ENCODE measurements around the gene RGS5.
"Not testable (repeated sequence)": the region's sequence is repeated elsewhere in the genome, so short reads cannot be mapped to it uniquely, and the experiment has no call there.

RGS5 gene, protein sequence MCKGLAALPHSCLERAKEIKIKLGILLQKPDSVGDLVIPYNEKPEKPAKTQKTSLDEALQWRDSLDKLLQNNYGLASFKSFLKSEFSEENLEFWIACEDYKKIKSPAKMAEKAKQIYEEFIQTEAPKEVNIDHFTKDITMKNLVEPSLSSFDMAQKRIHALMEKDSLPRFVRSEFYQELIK

DNA sequence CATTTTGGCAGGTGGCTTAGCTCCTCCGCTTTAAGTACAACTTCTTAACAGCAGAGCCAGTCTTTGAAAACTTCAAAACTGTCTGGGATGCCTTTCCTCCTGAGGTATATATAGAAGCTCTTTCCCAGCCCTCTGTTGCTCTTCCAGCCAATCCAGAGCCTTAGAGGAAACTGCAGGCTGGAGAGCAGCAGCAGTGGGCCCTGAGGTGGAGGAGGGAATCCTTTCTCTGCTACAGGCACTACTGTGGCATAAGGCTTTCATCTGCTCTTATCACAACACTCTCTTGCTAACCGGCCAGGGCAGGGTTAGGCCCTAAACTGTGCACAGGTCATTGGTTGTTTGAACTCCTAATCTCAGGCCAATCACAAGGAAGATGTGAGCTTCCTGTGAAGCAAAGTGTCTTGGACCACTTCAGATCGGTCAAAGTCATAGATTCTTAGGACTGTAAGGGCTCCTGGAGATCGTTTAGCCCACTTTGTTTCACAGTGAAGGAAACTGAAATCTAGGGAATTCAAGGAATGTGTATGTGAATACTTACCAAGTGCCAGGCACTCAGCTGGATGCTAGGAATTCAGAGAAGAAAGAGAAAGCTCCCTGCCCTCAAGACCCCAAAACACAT, at the start of gene RGS5:
TSS of gene RGS5 (minus strand) at position 84 of the 619 bp plus-strand sequence. CDS start at position 3, 81 bp downstream.
- DNase-seq (ENCODE audit: low spot score in 2 of 2): no peak
- Mint-ChIP-seq H3K27me3 (no peaks in the 10 kb centered on the region), H3K9me3 (no peaks in the 10 kb centered on the region), H3K4me3 (no peak within 1 kb of the TSS), H3K27ac (ENCODE audit: low read depth) (no peak within 1 kb of the TSS), H3K36me3 (ENCODE audit: insufficient read depth) (no peaks in the 10 kb centered on the region), H3K4me1 (no peaks in the 10 kb centered on the region)
- no peak for ATAC-seq (replicated peaks; ENCODE audit: extremely low read depth, poor library complexity, severe bottlenecking)

GRCh38 chr1:163250382-163250974, 47.8 kb upstream of the RGS5 start:
- Mint-ChIP-seq H3K36me3 (ENCODE audit: insufficient read depth) (no peaks in the 10 kb centered on the region), H3K9me3 (no peaks in the 10 kb centered on the region), H3K27ac (ENCODE audit: low read depth) (no peak overlapping the region), H3K4me1 (no peaks in the 10 kb centered on the region), H3K4me3 (no peak overlapping the region), H3K27me3 (no peaks in the 10 kb centered on the region)
- ATAC-seq (replicated peaks; ENCODE audit: extremely low read depth, poor library complexity, severe bottlenecking) (no peak), DNase-seq (ENCODE audit: low spot score in 2 of 2) (no peak)

DNA sequence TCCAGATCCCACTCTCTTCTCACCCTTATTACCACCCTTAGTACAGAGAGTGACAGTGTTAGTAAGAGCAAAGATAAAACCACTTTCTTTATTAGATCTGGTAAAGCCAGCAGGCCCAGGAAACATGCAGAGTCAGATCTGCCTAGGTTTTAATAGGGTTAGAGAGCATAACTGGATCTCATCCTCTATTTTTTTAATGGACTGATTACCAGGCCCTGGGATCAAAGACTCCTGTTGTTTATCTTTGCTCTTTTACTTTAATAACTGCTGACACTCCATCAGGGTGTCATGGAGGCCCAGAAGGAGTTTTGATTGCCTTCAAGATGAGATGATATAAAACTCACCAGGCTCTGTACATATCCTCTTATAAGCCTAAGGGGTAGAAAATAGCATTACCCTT, 45.3 kb upstream of the RGS5 start:
- no peak overlapping the region for H3K27ac Mint-ChIP-seq (ENCODE audit: low read depth)
- H3K9me3 Mint-ChIP-seq: no peaks in the 10 kb centered on the region
- H3K4me1 Mint-ChIP-seq: no peaks in the 10 kb centered on the region
- H3K36me3 Mint-ChIP-seq (ENCODE audit: insufficient read depth): no peaks in the 10 kb centered on the region
- no peak overlapping the region for H3K4me3 Mint-ChIP-seq
- DNase-seq (ENCODE audit: low spot score in 2 of 2) (no peak), ATAC-seq (replicated peaks; ENCODE audit: extremely low read depth, poor library complexity, severe bottlenecking) (no peak)
- H3K27me3 Mint-ChIP-seq: no peaks in the 10 kb centered on the region

DNA sequence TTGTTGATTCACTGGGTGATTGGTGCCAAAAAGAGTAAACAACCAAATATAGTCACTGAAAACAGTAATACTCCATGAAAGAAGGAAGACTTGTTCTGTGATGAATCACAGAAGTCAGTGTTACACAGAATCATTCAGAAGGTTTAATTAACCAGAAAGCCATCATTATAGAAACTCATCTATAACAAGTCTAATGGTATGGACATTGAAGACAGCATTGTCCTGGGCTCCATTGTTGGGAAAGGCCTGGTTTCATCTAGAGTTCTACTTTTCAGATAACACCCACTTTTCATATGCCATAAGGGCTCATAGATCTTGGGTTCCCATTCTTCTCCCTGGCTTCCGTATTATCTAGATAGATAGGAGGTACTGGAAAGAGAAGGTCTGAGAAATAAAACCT, 41.9 kb upstream of the RGS5 start:
- H3K9me3 Mint-ChIP-seq; H3K36me3 Mint-ChIP-seq (ENCODE audit: insufficient read depth); H3K27me3 Mint-ChIP-seq; H3K4me3 Mint-ChIP-seq; H3K4me1 Mint-ChIP-seq; ATAC-seq (replicated peaks; ENCODE audit: extremely low read depth, poor library complexity, severe bottlenecking); H3K27ac Mint-ChIP-seq (ENCODE audit: low read depth); DNase-seq (ENCODE audit: low spot score in 2 of 2): not testable (repeated sequence)

DNA sequence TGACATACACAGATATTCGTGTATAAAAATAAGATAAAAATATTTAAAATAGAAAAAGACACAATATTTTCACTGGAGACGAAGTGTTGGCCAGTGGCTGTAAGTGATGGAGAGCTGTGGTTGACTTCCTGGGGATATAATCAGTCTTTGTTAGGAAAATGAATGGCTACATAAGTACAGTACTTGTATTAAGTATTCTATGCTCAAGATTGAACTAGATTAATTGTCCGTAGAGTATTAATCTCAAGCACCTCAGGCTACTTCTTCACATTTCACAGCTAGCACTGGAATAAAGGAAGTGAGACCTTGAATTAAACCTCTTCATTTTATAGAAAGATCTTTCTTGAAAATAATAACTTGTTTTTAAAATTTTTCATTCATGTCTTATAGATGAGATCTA, 39.0 kb upstream of the RGS5 start:
- no peak overlapping the region for H3K27ac Mint-ChIP-seq (ENCODE audit: low read depth)
- no peaks in the 10 kb centered on the region for H3K4me1 Mint-ChIP-seq
- no peaks in the 10 kb centered on the region for H3K36me3 Mint-ChIP-seq (ENCODE audit: insufficient read depth)
- ATAC-seq (replicated peaks; ENCODE audit: extremely low read depth, poor library complexity, severe bottlenecking): no peak
- H3K27me3 Mint-ChIP-seq: no peaks in the 10 kb centered on the region
- no peak for DNase-seq (ENCODE audit: low spot score in 2 of 2)
- no peak overlapping the region for H3K4me3 Mint-ChIP-seq
- H3K9me3 Mint-ChIP-seq: no peaks in the 10 kb centered on the region

GRCh38 chr1:163240705-163241104, 38.0 kb upstream of the RGS5 start:
- no peak for DNase-seq (ENCODE audit: low spot score in 2 of 2)
- H3K36me3 Mint-ChIP-seq (ENCODE audit: insufficient read depth): no peaks in the 10 kb centered on the region
- H3K27ac Mint-ChIP-seq (ENCODE audit: low read depth): no peak overlapping the region
- H3K27me3 Mint-ChIP-seq: no peaks in the 10 kb centered on the region
- H3K4me1 Mint-ChIP-seq: no peaks in the 10 kb centered on the region
- H3K9me3 Mint-ChIP-seq: no peaks in the 10 kb centered on the region
- ATAC-seq (replicated peaks; ENCODE audit: extremely low read depth, poor library complexity, severe bottlenecking): no peak
- H3K4me3 Mint-ChIP-seq: no peak overlapping the region

GRCh38 chr1:163233643-163234042, 30.9 kb upstream of the RGS5 start:
- ATAC-seq (replicated peaks; ENCODE audit: extremely low read depth, poor library complexity, severe bottlenecking); H3K27me3 Mint-ChIP-seq; H3K9me3 Mint-ChIP-seq; H3K27ac Mint-ChIP-seq (ENCODE audit: low read depth); H3K36me3 Mint-ChIP-seq (ENCODE audit: insufficient read depth); H3K4me3 Mint-ChIP-seq; DNase-seq (ENCODE audit: low spot score in 2 of 2); H3K4me1 Mint-ChIP-seq: not testable (repeated sequence)

GRCh38 chr1:163231385-163231784, 28.7 kb upstream of the RGS5 start:
- no peak for DNase-seq (ENCODE audit: low spot score in 2 of 2)
- Mint-ChIP-seq H3K36me3 (ENCODE audit: insufficient read depth) (no peaks in the 10 kb centered on the region), H3K27ac (ENCODE audit: low read depth) (no peak overlapping the region), H3K4me3 (no peak overlapping the region), H3K4me1 (no peaks in the 10 kb centered on the region), H3K9me3 (no peaks in the 10 kb centered on the region), H3K27me3 (peaks cover 8% of the 10 kb centered on the region)
- no peak for ATAC-seq (replicated peaks; ENCODE audit: extremely low read depth, poor library complexity, severe bottlenecking)

DNA sequence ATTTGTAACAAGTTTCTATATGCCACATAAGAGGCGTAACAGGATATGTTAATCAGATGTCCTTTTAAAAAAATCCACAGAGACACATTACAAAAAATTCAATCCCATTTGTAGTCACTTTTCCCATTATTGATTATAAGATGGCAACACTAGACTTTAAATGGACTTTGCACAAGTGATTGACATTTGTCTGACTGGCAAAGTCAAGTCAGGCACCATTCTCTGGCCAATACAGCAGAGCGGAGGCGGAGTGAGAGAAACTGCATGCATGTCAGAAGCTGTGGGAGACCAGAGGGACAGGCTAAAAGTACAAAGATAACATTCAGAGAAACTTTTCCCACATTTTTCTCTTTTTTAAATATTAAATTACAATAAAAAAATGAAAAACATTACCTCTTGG, 28.1 kb upstream of the RGS5 start:
- peaks cover 8% of the 10 kb centered on the region for H3K27me3 Mint-ChIP-seq
- H3K4me3 Mint-ChIP-seq: no peak overlapping the region
- no peaks in the 10 kb centered on the region for H3K9me3 Mint-ChIP-seq
- no peaks in the 10 kb centered on the region for H3K4me1 Mint-ChIP-seq
- no peak overlapping the region for H3K27ac Mint-ChIP-seq (ENCODE audit: low read depth)
- DNase-seq (ENCODE audit: low spot score in 2 of 2) (no peak), ATAC-seq (replicated peaks; ENCODE audit: extremely low read depth, poor library complexity, severe bottlenecking) (no peak)
- no peaks in the 10 kb centered on the region for H3K36me3 Mint-ChIP-seq (ENCODE audit: insufficient read depth)

DNA sequence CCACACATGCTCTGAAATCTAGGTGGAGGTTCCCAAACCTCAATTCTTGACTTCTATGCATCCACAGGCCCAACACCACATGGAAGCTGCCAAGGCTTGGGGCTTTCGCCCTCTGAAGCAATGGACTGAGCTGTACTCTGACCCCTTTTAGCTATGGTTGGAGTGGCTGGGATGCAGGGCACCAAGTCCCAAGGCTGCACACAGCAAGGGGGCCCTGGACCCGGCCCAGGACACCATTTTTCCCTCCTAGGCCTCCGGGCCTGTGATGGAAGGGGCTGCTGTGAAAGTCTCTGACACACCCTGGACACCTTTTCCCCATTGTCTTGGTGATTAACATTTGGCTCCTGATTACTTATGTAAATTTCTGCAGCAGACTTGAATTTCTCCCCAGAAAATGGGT, 25.6 kb upstream of the RGS5 start:
- not testable (repeated sequence) for H3K4me1 Mint-ChIP-seq; H3K27me3 Mint-ChIP-seq; H3K27ac Mint-ChIP-seq (ENCODE audit: low read depth); DNase-seq (ENCODE audit: low spot score in 2 of 2); H3K4me3 Mint-ChIP-seq; H3K36me3 Mint-ChIP-seq (ENCODE audit: insufficient read depth); H3K9me3 Mint-ChIP-seq; ATAC-seq (replicated peaks; ENCODE audit: extremely low read depth, poor library complexity, severe bottlenecking)

GRCh38 chr1:163227126-163227525, 24.4 kb upstream of the RGS5 start:
- DNase-seq (ENCODE audit: low spot score in 2 of 2) (no peak), ATAC-seq (replicated peaks; ENCODE audit: extremely low read depth, poor library complexity, severe bottlenecking) (no peak)
- Mint-ChIP-seq H3K27me3 (peaks cover 8% of the 10 kb centered on the region), H3K4me3 (no peak overlapping the region), H3K9me3 (no peaks in the 10 kb centered on the region), H3K27ac (ENCODE audit: low read depth) (no peak overlapping the region), H3K4me1 (no peaks in the 10 kb centered on the region), H3K36me3 (ENCODE audit: insufficient read depth) (no peaks in the 10 kb centered on the region)

DNA sequence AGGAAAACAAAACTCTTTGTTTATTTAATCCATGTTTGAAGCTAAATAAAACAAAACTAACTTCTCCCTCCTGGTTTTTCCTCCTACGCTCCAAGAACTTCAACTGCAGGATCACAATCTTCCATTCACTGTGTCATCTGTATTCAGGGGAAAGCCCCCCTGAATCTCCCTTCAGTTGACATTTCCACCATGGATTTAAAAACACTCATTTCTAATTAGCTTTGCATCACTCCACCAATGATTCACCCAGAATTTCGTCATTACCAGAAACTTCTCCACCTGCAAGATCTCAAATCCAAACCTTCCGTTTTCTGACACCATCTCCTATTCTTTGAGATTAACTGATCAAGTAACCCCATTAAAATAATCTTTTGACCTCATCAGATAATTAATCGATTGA, 10.9 kb upstream of the RGS5 start:
- ATAC-seq (replicated peaks; ENCODE audit: extremely low read depth, poor library complexity, severe bottlenecking) (no peak), DNase-seq (ENCODE audit: low spot score in 2 of 2) (no peak)
- H3K4me3 Mint-ChIP-seq: no peak overlapping the region
- no peaks in the 10 kb centered on the region for H3K4me1 Mint-ChIP-seq
- no peaks in the 10 kb centered on the region for H3K36me3 Mint-ChIP-seq (ENCODE audit: insufficient read depth)
- no peak overlapping the region for H3K27ac Mint-ChIP-seq (ENCODE audit: low read depth)
- no peaks in the 10 kb centered on the region for H3K9me3 Mint-ChIP-seq
- H3K27me3 Mint-ChIP-seq: peaks cover 19% of the 10 kb centered on the region

GRCh38 chr1:163211667-163212066, 9.0 kb upstream of the RGS5 start:
- Mint-ChIP-seq H3K27me3 (peaks cover 19% of the 10 kb centered on the region), H3K9me3 (no peaks in the 10 kb centered on the region), H3K4me3 (no peak overlapping the region), H3K4me1 (no peaks in the 10 kb centered on the region), H3K36me3 (ENCODE audit: insufficient read depth) (no peaks in the 10 kb centered on the region), H3K27ac (ENCODE audit: low read depth) (no peak overlapping the region)
- no peak for ATAC-seq (replicated peaks; ENCODE audit: extremely low read depth, poor library complexity, severe bottlenecking)
- no peak for DNase-seq (ENCODE audit: low spot score in 2 of 2)
